Measurements from ENCODE around the gene CD7.

CD7 gene

DNA sequence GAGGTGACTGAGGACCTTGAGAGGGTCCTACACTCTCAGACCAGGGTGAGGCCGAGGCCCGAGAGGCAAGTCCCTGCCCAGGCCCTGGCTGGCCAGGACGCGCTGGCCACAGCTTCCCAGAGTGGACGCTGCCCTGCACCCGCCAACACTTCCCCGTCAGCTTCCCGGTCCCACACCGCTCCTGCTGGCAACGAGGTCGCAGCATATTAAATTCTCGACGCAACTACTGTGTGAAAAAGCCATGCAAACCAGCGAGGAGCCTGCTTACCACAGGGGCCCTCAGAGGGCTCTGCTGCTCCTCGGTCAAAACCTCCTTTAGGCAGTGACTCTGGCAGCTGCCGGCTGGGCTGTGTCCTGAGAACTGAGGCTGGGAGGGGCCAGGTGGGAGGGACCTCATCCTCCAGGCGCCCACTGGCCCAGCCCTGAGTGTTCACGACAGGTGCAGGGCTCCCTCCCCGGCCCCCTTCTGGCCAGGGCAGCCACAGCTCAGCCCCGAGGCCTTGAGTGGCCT is 39.5 kb upstream of the CD7 start:
- no peak for DNase-seq (ENCODE audit: low read depth, low spot score)
- no peak for TF ChIP-seq EZH2 (IDR thresholded peaks at IDR 0.05)
- TF ChIP-seq FOXP2 (optimal IDR thresholded peaks at IDR 0.05; ENCODE audit: control extremely low read depth, extremely low read length, insufficient read depth): no peak
- no peak for TF ChIP-seq POLR2AphosphoS5 (IDR thresholded peaks at IDR 0.05; ENCODE audit: borderline replicate concordance, low read depth, low read length)
- no peak overlapping the region for H3K4me3 ChIP-seq
- H3K27ac ChIP-seq: no peak overlapping the region
- no peaks in the 10 kb centered on the region for H3K9me3 ChIP-seq (ENCODE audit: low read depth, low read length)
- H3K36me3 ChIP-seq (ENCODE audit: insufficient read depth, low read length): no peaks in the 10 kb centered on the region
- no peak overlapping the region for H3K9ac ChIP-seq (ENCODE audit: insufficient read length)

- no peaks in the 10 kb centered on the region for H3K36me3 ChIP-seq (ENCODE audit: insufficient read depth, low read length)
- TF ChIP-seq FOXP2 (optimal IDR thresholded peaks at IDR 0.05; ENCODE audit: control extremely low read depth, extremely low read length, insufficient read depth) (no peak), POLR2AphosphoS5 (IDR thresholded peaks at IDR 0.05; ENCODE audit: borderline replicate concordance, low read depth, low read length) (no peak), EZH2 (IDR thresholded peaks at IDR 0.05) (no peak)
- H3K27ac ChIP-seq: no peak overlapping the region
- DNase-seq (ENCODE audit: low read depth, low spot score): no peak
- no peaks in the 10 kb centered on the region for H3K9me3 ChIP-seq (ENCODE audit: low read depth, low read length)
- H3K9ac ChIP-seq (ENCODE audit: insufficient read length): no peak overlapping the region
- H3K4me3 ChIP-seq: no peak overlapping the region
These were observed 38.5 kb upstream of the CD7 start for GRCh38 chr17:82355770-82356427.

GRCh38 chr17:82354804-82355308 is 37.4 kb upstream of the CD7 start:
- Histone ChIP-seq H3K9me3 (ENCODE audit: low read depth, low read length) (no peaks in the 10 kb centered on the region), H3K4me3 (no peak overlapping the region), H3K36me3 (ENCODE audit: insufficient read depth, low read length) (no peaks in the 10 kb centered on the region), H3K27ac (no peak overlapping the region), H3K9ac (ENCODE audit: insufficient read length) (no peak overlapping the region)
- no peak for DNase-seq (ENCODE audit: low read depth, low spot score)
- no peak for TF ChIP-seq EZH2 (IDR thresholded peaks at IDR 0.05)
- no peak for TF ChIP-seq FOXP2 (optimal IDR thresholded peaks at IDR 0.05; ENCODE audit: control extremely low read depth, extremely low read length, insufficient read depth)
- TF ChIP-seq POLR2AphosphoS5 (IDR thresholded peaks at IDR 0.05; ENCODE audit: borderline replicate concordance, low read depth, low read length): no peak

GRCh38 chr17:82353484-82353883 is 36.1 kb upstream of the CD7 start:
- Histone ChIP-seq H3K4me3 (no peak overlapping the region), H3K9me3 (ENCODE audit: low read depth, low read length) (no peaks in the 10 kb centered on the region), H3K9ac (ENCODE audit: insufficient read length) (no peak overlapping the region), H3K27ac (no peak overlapping the region), H3K36me3 (ENCODE audit: insufficient read depth, low read length) (no peaks in the 10 kb centered on the region)
- TF ChIP-seq EZH2 (IDR thresholded peaks at IDR 0.05) (no peak), FOXP2 (optimal IDR thresholded peaks at IDR 0.05; ENCODE audit: control extremely low read depth, extremely low read length, insufficient read depth) (no peak), POLR2AphosphoS5 (IDR thresholded peaks at IDR 0.05; ENCODE audit: borderline replicate concordance, low read depth, low read length) (no peak)
- no peak for DNase-seq (ENCODE audit: low read depth, low spot score)

DNA sequence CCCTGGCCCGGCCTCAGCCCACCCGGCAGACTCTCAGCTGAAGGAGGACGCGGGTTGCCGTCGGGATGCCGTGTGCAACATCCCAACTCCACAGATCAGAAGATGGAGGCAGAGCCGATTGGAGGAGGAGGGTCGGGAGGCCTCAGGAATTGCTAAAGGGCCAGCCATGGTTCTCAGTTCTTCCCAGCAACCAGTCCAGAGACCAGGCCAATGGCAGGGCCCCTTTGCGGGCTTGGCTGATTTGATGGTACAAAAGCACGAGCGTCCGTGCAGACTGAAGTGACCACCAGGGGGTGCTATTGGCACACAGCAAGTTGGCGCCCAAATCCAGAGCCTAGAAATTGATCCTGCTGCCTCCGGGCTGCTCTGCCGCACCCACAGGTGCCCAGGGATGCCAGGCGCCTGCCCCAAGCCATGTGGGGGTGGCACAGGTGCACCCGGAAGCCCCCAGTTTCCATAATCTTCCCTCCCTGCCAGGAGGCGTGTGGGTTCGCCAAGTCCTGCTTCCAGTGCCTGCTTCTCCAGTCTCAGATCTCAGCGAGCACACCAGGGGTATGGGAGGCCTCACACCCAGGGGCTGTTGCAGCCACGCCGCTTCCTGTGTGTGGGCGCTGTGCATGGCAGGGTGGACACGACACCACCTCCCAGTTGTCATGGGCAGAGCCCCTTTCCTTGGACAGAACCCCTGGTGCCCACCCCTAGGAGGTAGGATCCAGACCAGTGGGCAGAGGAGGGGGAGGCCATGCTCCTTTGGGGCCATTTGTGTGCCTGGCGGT is 34.5 kb upstream of the CD7 start:
- Histone ChIP-seq H3K9me3 (ENCODE audit: low read depth, low read length) (no peaks in the 10 kb centered on the region), H3K27ac (no peak overlapping the region), H3K4me3 (no peak overlapping the region), H3K36me3 (ENCODE audit: insufficient read depth, low read length) (no peaks in the 10 kb centered on the region), H3K9ac (ENCODE audit: insufficient read length) (no peak overlapping the region)
- TF ChIP-seq EZH2 (IDR thresholded peaks at IDR 0.05): no peak
- TF ChIP-seq POLR2AphosphoS5 (IDR thresholded peaks at IDR 0.05; ENCODE audit: borderline replicate concordance, low read depth, low read length): no peak
- TF ChIP-seq FOXP2 (optimal IDR thresholded peaks at IDR 0.05; ENCODE audit: control extremely low read depth, extremely low read length, insufficient read depth): no peak
- DNase-seq (ENCODE audit: low read depth, low spot score): no peak

DNA sequence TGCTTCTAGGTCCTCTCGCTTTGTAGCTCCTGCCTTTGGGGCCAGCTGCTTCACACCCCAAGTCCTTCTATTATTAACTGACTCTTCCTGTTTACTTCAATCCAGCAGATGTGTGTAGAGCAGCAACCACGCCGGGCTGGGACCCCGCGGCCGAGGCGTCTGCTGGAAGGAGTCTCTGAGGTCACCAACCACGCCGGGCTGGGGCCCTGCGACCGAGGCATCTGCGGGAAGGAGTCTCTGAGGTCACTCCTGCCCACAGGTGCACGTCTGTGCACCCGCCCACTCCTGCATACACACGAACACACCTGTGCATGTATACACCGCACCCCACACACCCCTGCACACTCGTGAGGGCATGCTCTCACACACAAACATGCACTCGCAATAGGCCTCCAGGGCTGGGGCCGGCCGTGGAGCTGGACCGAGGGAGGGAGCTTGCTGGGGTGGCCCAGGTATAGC is 33.9 kb upstream of the CD7 start:
- no peak overlapping the region for H3K27ac ChIP-seq
- no peak overlapping the region for H3K4me3 ChIP-seq
- DNase-seq (ENCODE audit: low read depth, low spot score): no peak
- H3K9me3 ChIP-seq (ENCODE audit: low read depth, low read length): no peaks in the 10 kb centered on the region
- TF ChIP-seq FOXP2 (optimal IDR thresholded peaks at IDR 0.05; ENCODE audit: control extremely low read depth, extremely low read length, insufficient read depth): no peak
- no peak for TF ChIP-seq POLR2AphosphoS5 (IDR thresholded peaks at IDR 0.05; ENCODE audit: borderline replicate concordance, low read depth, low read length)
- TF ChIP-seq EZH2 (IDR thresholded peaks at IDR 0.05): no peak
- no peaks in the 10 kb centered on the region for H3K36me3 ChIP-seq (ENCODE audit: insufficient read depth, low read length)
- H3K9ac ChIP-seq (ENCODE audit: insufficient read length): no peak overlapping the region

- no peak overlapping the region for H3K4me3 ChIP-seq
- TF ChIP-seq POLR2AphosphoS5 (IDR thresholded peaks at IDR 0.05; ENCODE audit: borderline replicate concordance, low read depth, low read length) (no peak), FOXP2 (optimal IDR thresholded peaks at IDR 0.05; ENCODE audit: control extremely low read depth, extremely low read length, insufficient read depth) (no peak), EZH2 (IDR thresholded peaks at IDR 0.05) (no peak)
- DNase-seq (ENCODE audit: low read depth, low spot score): no peak
- H3K9ac ChIP-seq (ENCODE audit: insufficient read length): no peak overlapping the region
- H3K27ac ChIP-seq: no peak overlapping the region
- H3K9me3 ChIP-seq (ENCODE audit: low read depth, low read length): no peaks in the 10 kb centered on the region
- no peaks in the 10 kb centered on the region for H3K36me3 ChIP-seq (ENCODE audit: insufficient read depth, low read length)
These were observed 33.0 kb upstream of the CD7 start for GRCh38 chr17:82350182-82351030.

Measured in SK-N-MC (cell line).